ENCODE results near the gene DTNBP1.

The DTNBP1 gene

GRCh38 chr6:15511248-15512125 is 151.3 kb downstream of the DTNBP1 start:
- no peaks in the 10 kb centered on the region for H3K9me2 ChIP-seq (replicated peaks; ENCODE audit: control insufficient read depth, low read length)
- H3K36me3 ChIP-seq (ENCODE audit: control insufficient read depth, low read length), result no peaks in the 10 kb centered on the region
- 0 out of 2 replicates have a peak, but pooled peaks cover 3% of the 10 kb centered on the region for H3K4me1 ChIP-seq (ENCODE audit: control insufficient read depth, low read length)
- no peaks in the 10 kb centered on the region for H3K9me3 ChIP-seq (ENCODE audit: control insufficient read depth, insufficient read depth, low read length)
- no peaks in the 10 kb centered on the region for H3F3A ChIP-seq (ENCODE audit: control insufficient read depth, insufficient read depth)
- no peaks in the 10 kb centered on the region for H3K79me2 ChIP-seq (ENCODE audit: control insufficient read depth, low read length)
- no peak overlapping the region for H3K4me3 ChIP-seq (ENCODE audit: low read length)
- no peaks in the 10 kb centered on the region for H3K27me3 ChIP-seq (ENCODE audit: control insufficient read depth, low read length)
- H4K20me1 ChIP-seq (ENCODE audit: control insufficient read depth, insufficient read depth, low read depth, low read length), result no peaks in the 10 kb centered on the region
- no peak overlapping the region for H3K4me2 ChIP-seq (ENCODE audit: low read length)
- H3K27ac ChIP-seq (ENCODE audit: low read depth, low read length), result no peak overlapping the region
- TF ChIP-seq CTCF (IDR thresholded peaks at IDR 0.05; ENCODE audit: low read depth, low read length, poor library complexity, severe bottlenecking) (no peak), EZH2phosphoT487 (IDR thresholded peaks at IDR 0.05; ENCODE audit: borderline replicate concordance, low read length) (no peak)

- Histone ChIP-seq H4K20me1 (ENCODE audit: control insufficient read depth, insufficient read depth, low read depth, low read length) (no peaks in the 10 kb centered on the region), H3K4me2 (ENCODE audit: low read length) (no peak overlapping the region), H3K9me2 (replicated peaks; ENCODE audit: control insufficient read depth, low read length) (no peaks in the 10 kb centered on the region), H3K79me2 (ENCODE audit: control insufficient read depth, low read length) (no peaks in the 10 kb centered on the region), H3K27me3 (ENCODE audit: control insufficient read depth, low read length) (no peaks in the 10 kb centered on the region), H3K9me3 (ENCODE audit: control insufficient read depth, insufficient read depth, low read length) (no peaks in the 10 kb centered on the region), H3K36me3 (ENCODE audit: control insufficient read depth, low read length) (no peaks in the 10 kb centered on the region), H3K4me3 (ENCODE audit: low read length) (no peak overlapping the region), H3F3A (ENCODE audit: control insufficient read depth, insufficient read depth) (no peaks in the 10 kb centered on the region), H3K27ac (ENCODE audit: low read depth, low read length) (no peak overlapping the region), H3K4me1 (ENCODE audit: control insufficient read depth, low read length) (0 out of 2 replicates have a peak, but pooled peaks cover 3% of the 10 kb centered on the region)
- TF ChIP-seq EZH2phosphoT487 (IDR thresholded peaks at IDR 0.05; ENCODE audit: borderline replicate concordance, low read length), result no peak
- no peak for TF ChIP-seq CTCF (IDR thresholded peaks at IDR 0.05; ENCODE audit: low read depth, low read length, poor library complexity, severe bottlenecking)
Observed at GRCh38 chr6:15510536-15511247, 152.1 kb downstream of the DTNBP1 start.

GRCh38 chr6:15510121-15510520 is 152.7 kb downstream of the DTNBP1 start:
- H3K4me3 ChIP-seq (ENCODE audit: low read length), result no peak overlapping the region
- no peak overlapping the region for H3K4me2 ChIP-seq (ENCODE audit: low read length)
- TF ChIP-seq EZH2phosphoT487 (IDR thresholded peaks at IDR 0.05; ENCODE audit: borderline replicate concordance, low read length) (no peak), CTCF (IDR thresholded peaks at IDR 0.05; ENCODE audit: low read depth, low read length, poor library complexity, severe bottlenecking) (no peak)
- H3K27ac ChIP-seq (ENCODE audit: low read depth, low read length), result no peak overlapping the region
- no peaks in the 10 kb centered on the region for H4K20me1 ChIP-seq (ENCODE audit: control insufficient read depth, insufficient read depth, low read depth, low read length)
- no peaks in the 10 kb centered on the region for H3K9me3 ChIP-seq (ENCODE audit: control insufficient read depth, insufficient read depth, low read length)
- no peaks in the 10 kb centered on the region for H3K9me2 ChIP-seq (replicated peaks; ENCODE audit: control insufficient read depth, low read length)
- H3F3A ChIP-seq (ENCODE audit: control insufficient read depth, insufficient read depth), result no peaks in the 10 kb centered on the region
- H3K79me2 ChIP-seq (ENCODE audit: control insufficient read depth, low read length), result no peaks in the 10 kb centered on the region
- no peaks in the 10 kb centered on the region for H3K36me3 ChIP-seq (ENCODE audit: control insufficient read depth, low read length)
- H3K4me1 ChIP-seq (ENCODE audit: control insufficient read depth, low read length), result 0 out of 2 replicates have a peak, but pooled peaks cover under 1% of the 10 kb centered on the region
- no peaks in the 10 kb centered on the region for H3K27me3 ChIP-seq (ENCODE audit: control insufficient read depth, low read length)
